ENCODE measurements around the gene DCAF7. TPM values are rescaled to one million over a fixed set of nuclear protein-coding genes. Genes with fewer than 3 reads are reported as not detected.

Gene DCAF7
- total RNA-seq, 2 experiments from 2014 or later = 129 to 139 TPM

DNA sequence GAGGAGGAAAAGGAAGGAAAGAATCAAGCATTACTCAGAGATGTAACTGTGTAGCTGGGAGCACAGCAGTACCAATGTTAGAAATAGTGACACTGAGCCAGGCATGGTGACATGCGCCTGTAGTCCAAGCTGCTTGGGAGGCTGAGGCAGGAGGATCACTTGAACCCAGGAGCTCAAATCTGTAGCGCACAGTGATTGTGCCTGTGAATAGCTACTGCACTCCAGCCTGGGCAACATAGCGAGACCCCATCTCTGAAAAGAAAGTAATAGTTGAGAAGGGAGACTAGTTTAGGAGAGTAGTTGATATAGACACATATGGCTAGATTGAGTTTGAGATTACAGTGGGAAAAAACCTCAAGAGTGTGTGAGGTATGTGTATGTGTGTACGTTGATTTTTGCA, 89.8 kb downstream of the DCAF7 start:
- ATAC-seq = no peak
- peaks cover 14% of the 10 kb centered on the region for H3K36me3 Mint-ChIP-seq
- no peaks in the 10 kb centered on the region for H3K4me1 Mint-ChIP-seq
- DNase-seq = no peak
- H3K9me3 Mint-ChIP-seq (ENCODE audit: low read depth) = no peaks in the 10 kb centered on the region
- CTCF ChIA-PET = no interaction called here
- H3K27me3 Mint-ChIP-seq = no peaks in the 10 kb centered on the region
- no peak overlapping the region for H3K4me3 Mint-ChIP-seq
- H3K27ac Mint-ChIP-seq = no peak overlapping the region

DNA sequence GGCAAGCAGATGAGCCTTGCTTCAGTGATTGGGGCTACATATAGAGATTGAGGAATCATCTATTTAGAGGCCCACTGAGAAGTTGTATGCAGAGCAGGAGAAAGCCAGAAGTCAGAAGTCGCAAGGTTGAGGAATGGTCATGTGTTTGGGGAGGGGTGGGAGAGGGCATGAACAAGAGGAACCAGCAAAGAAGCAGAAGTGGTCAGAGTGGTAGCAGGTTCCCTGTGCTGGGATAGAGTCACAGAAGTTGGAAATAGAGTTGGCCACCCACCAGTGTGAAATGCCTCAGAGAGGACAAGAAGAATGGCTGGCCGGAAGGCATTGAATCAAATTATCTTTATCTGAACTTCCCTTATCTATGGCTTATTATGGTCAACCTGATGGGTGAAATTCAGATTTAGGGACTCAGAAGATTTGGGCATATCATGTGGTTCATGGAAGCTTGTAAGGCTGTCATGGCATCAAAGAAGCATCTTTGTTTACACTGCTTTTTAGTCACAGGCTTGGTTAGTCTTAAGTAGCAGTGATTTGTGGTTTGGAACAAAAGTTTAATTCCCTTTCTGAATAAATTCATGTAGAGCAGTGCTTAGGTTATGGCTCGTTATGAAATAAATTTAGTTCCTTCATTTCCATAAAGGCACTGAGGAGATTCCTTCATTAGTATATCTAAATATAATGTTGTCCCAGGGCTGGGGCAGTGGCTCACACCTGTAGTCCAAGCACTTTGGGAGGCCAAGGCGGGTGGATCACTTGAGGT, 91.6 kb downstream of the DCAF7 start:
- Mint-ChIP-seq H3K27ac (no peak overlapping the region), H3K9me3 (ENCODE audit: low read depth) (no peaks in the 10 kb centered on the region), H3K36me3 (peaks cover 7% of the 10 kb centered on the region), H3K4me3 (no peak overlapping the region), H3K4me1 (peaks cover 2% of the 10 kb centered on the region), H3K27me3 (no peaks in the 10 kb centered on the region)
- ATAC-seq = no peak
- DNase-seq = no peak
- CTCF ChIA-PET = no interaction called here

Other genes starting within 250 kb of the DCAF7 start
- gene CYB561, start 104.2 kb upstream of the DCAF7 start, total RNA-seq = 10 to 100 TPM in 1 of 2 experiments, 1 to 10 TPM in 1; 2.2 to 13.6 TPM
- gene ACE, start 73.4 kb upstream of the DCAF7 start, total RNA-seq = 1 to 10 TPM in 1 of 2 experiments, under 1 TPM in 1; 0.33 to 2.2 TPM
- not detected for gene KCNH6, start 27.1 kb upstream of the DCAF7 start, total RNA-seq
- gene TACO1, start 50.4 kb downstream of the DCAF7 start, total RNA-seq = 10 to 100 TPM; 23.3 to 27.8 TPM
- 10 to 100 TPM; 29.0 to 36.5 TPM for gene MAP3K3, start 71.9 kb downstream of the DCAF7 start, total RNA-seq
- gene LIMD2, start 149.6 kb downstream of the DCAF7 start, total RNA-seq = 100 to 1,000 TPM; 303 to 356 TPM
- gene STRADA, start 191.3 kb downstream of the DCAF7 start, total RNA-seq = 10 to 100 TPM; 59.9 to 76.8 TPM
- 10 to 100 TPM; 55.7 to 71.1 TPM for gene CCDC47, start 223.1 kb downstream of the DCAF7 start, total RNA-seq
- 100 to 1,000 TPM; 121 to 123 TPM for gene DDX42, start 223.7 kb downstream of the DCAF7 start, total RNA-seq

All from activated CD8-positive, alpha-beta memory T cell treated with anti-CD3 and anti-CD28 coated beads, Interleukin-2, amount 10 ng/mL, durations not matched to agents 7 days and 5 days (primary cell).